Lung (tissue), 12 donors: Measurements from ENCODE around the gene NR2F1. TPM values are rescaled to one million over a fixed set of nuclear protein-coding genes. Genes with fewer than 3 reads are reported as not detected.

ENCODE experiments used
- ATAC-seq: fragments of 200-7000 bp; cut with Tn5 transposase; one replicate; pipeline ENCODE4 v1.9.1; 2020; ENCODE audit warnings: moderate number of reproducible peaks; ENCODE audit not compliant: insufficient read depth, low FRiP score
- DNase-seq, 3 donors: peaks; one replicate each; pipeline ENCODE4 v3.0.0-alpha.2; 2013 to 2017
- H3K27ac ChIP-seq, 2 donors: one replicate each; pipeline ENCODE4 v1.5.1; 2013; ENCODE audit warnings: mild to moderate bottlenecking in 2 of 2, moderate library complexity in 2 of 2, control low read depth in 1 of 2, inconsistent platforms in 1 of 2, low read depth in 1 of 2, low read length in 1 of 2
- H3K27me3 ChIP-seq, 3 donors: one replicate each; pipeline ENCODE4 v1.5.1; 2013; ENCODE audit warnings: low read length in 2 of 3; ENCODE audit not compliant: control insufficient read depth in 3 of 3, insufficient read depth in 3 of 3
- H3K36me3 ChIP-seq, 4 donors: one replicate each; pipeline ENCODE4 v1.5.1; 2013; ENCODE audit warnings: low read length in 4 of 4, mild to moderate bottlenecking in 1 of 4, moderate library complexity in 1 of 4; ENCODE audit not compliant: control insufficient read depth in 4 of 4, insufficient read depth in 4 of 4
- H3K4me1 ChIP-seq, 5 donors: one replicate each; pipeline ENCODE4 v1.5.1; 2013; ENCODE audit warnings: low read length in 5 of 5, mild to moderate bottlenecking in 2 of 5, moderate library complexity in 1 of 5; ENCODE audit not compliant: control insufficient read depth in 5 of 5, insufficient read depth in 5 of 5
- H3K4me3 ChIP-seq: one replicate; pipeline ENCODE4 v1.5.1; 2013; ENCODE audit warnings: mild to moderate bottlenecking, control low read depth, moderate library complexity
- H3K9ac ChIP-seq, 2 donors: one replicate each; pipeline ENCODE4 v1.5.1; 2013; ENCODE audit warnings: low read length in 2 of 2, control low read depth in 1 of 2; ENCODE audit not compliant: insufficient read depth in 1 of 2
- H3K9me3 ChIP-seq, 4 donors: one replicate each; pipeline ENCODE4 v1.5.1; 2013; ENCODE audit warnings: low read length in 3 of 4, mild to moderate bottlenecking in 1 of 4, moderate library complexity in 1 of 4; ENCODE audit not compliant: control insufficient read depth in 4 of 4, insufficient read depth in 3 of 4
- WGBS, 2 donors: extraction: QIAGEN DNeasy Blood & Tissue Kit; methylation state at CpG; one replicate each; pipeline ENCODE4 v1.1.7; 2013; 5-methylcytosine and 5-hydroxymethylcytosine counted together
- polyA plus RNA-seq, 2 donors: library from polyadenylated mRNA; stranded (reverse); fragments of 200-250 nt; gene quantifications; one replicate each; pipeline ENCODE4 v1.2.1, GENCODE V29; 2013
- total RNA-seq, 2 donors: library from RNA; depleted of rRNA in 1 of 2; stranded (reverse); fragments of >200 nt in 1 of 2; gene quantifications; one replicate each; pipeline ENCODE4 v1.2.1, GENCODE V29; 2014 to 2021
- TF ChIP-seq, protein P1 (sequence below): IDR thresholded peaks from 2 replicates; pipeline ENCODE4 v1.5.1; 2012; ENCODE audit warnings: mild to moderate bottlenecking; ENCODE audit errors: control extremely low read depth, extremely low read depth
- donor health status: control.
- donor health status: control.
- donor health status: Bipolar disorder and iron deficiency.
- donor health status: healthy.
- donor health status: DM: yes; HTN: yes; CAD: no.

NR2F1 gene
- total and polyA plus RNA-seq, 4 donors, result 15.2 to 104 (median 58.3) TPM

GRCh38 chr5:93572101-93572607, 10.9 kb upstream of the NR2F1 start:
- 9 to 20% methylated on average over 36 to 40 of the region's 40 CpGs for WGBS, 2 donors

DNA sequence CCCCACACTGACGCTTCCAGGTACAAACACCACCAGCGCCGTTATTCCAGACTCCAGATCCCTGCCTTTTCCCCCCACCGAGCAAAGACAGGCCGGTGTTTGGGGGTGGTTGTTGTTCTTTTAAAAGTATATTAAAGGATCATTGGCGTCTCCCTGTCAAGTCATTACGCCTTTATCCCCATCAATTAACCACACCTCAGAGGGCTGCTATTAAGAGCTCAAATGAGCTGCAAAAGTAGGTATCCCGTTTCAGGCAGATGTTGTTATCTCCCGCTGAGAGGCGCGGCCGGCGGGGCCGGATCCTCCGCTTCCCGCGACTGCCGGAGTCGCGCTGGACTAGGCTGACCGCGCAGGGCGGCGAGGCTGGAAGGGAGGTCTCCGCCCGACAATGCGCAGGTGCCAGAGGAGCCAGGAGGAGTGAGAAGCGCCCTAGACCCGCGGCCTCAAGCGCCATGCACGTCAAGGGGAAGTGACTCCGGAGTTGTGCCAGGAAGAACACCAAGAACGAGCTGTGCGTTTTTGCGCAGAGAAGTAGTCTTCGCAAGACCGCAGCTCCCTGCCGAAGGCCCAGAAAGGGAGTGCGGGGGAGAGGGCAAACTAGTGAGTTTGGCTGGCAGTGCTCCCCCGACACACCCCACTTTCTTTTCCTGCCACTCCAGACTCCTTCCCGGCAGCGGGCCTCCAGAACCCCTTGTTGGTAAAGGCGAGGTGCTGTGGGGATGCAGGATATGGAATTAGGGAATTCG, 10.2 kb upstream of the NR2F1 start:
- Histone ChIP-seq H3K4me1 (peaks cover 0 to 83% (median 15%) of the 10 kb centered on the region in 5 donors), H3K9me3 (peaks cover 0 to 9% (median 0%) of the 10 kb centered on the region in 4 donors), H3K27me3 (peaks cover 0 to 78% (median 0%) of the 10 kb centered on the region in 3 donors), H3K36me3 (peaks cover 0 to 9% (median 3%) of the 10 kb centered on the region in 4 donors), H3K9ac (peak overlapping the region in 1 of 2 donors; percentile 69), H3K4me3 (no peak overlapping the region), H3K27ac (no peak overlapping the region)
- DNase-seq (peak; percentile 58 to 66 (median 60)), ATAC-seq (no peak)
- TF ChIP-seq, protein P1, sequence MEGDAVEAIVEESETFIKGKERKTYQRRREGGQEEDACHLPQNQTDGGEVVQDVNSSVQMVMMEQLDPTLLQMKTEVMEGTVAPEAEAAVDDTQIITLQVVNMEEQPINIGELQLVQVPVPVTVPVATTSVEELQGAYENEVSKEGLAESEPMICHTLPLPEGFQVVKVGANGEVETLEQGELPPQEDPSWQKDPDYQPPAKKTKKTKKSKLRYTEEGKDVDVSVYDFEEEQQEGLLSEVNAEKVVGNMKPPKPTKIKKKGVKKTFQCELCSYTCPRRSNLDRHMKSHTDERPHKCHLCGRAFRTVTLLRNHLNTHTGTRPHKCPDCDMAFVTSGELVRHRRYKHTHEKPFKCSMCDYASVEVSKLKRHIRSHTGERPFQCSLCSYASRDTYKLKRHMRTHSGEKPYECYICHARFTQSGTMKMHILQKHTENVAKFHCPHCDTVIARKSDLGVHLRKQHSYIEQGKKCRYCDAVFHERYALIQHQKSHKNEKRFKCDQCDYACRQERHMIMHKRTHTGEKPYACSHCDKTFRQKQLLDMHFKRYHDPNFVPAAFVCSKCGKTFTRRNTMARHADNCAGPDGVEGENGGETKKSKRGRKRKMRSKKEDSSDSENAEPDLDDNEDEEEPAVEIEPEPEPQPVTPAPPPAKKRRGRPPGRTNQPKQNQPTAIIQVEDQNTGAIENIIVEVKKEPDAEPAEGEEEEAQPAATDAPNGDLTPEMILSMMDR, result no peak
- WGBS, 2 donors, result 5 to 14% methylated on average over 45 of the region's 45 CpGs

More at GRCh38 chr5:93572101-93572607, 10.9 kb upstream of the NR2F1 start:
- peak in 1 of 3 donors; percentile 25 for DNase-seq
- H3K9ac ChIP-seq, result peak overlapping the region in 1 of 2 donors; percentile 56
- H3K4me3 ChIP-seq, result no peak overlapping the region
- H3K36me3 ChIP-seq, result peaks cover 0 to 9% (median 3%) of the 10 kb centered on the region in 4 donors
- H3K4me1 ChIP-seq, result peaks cover 0 to 83% (median 15%) of the 10 kb centered on the region in 5 donors
- ATAC-seq, result no peak
- TF ChIP-seq, protein P1, result no peak
- H3K27me3 ChIP-seq, result peaks cover 0 to 73% (median 0%) of the 10 kb centered on the region in 3 donors
- H3K9me3 ChIP-seq, result peaks cover 0 to 9% (median 0%) of the 10 kb centered on the region in 4 donors
- peak overlapping the region in 1 of 2 donors; percentile 10 for H3K27ac ChIP-seq

- H3K27me3 ChIP-seq, result peaks cover 0 to 83% (median 0%) of the 10 kb centered on the region in 3 donors
- peak overlapping the region in 1 of 2 donors; percentile 5 for H3K27ac ChIP-seq
- no peak overlapping the region for H3K4me3 ChIP-seq
Observed at GRCh38 chr5:93573354-93574351, 9.4 kb upstream of the NR2F1 start.

More at GRCh38 chr5:93573354-93574351, 9.4 kb upstream of the NR2F1 start:
- TF ChIP-seq, protein P1, result no peak
- DNase-seq (peak; percentile 21 to 56 (median 53)), ATAC-seq (no peak)
- peaks cover 0 to 9% (median 3%) of the 10 kb centered on the region in 4 donors for H3K36me3 ChIP-seq
- peaks cover 0 to 87% (median 15%) of the 10 kb centered on the region in 5 donors for H3K4me1 ChIP-seq
- H3K9me3 ChIP-seq, result peaks cover 0 to 9% (median 0%) of the 10 kb centered on the region in 4 donors
- WGBS, 2 donors, result 18 to 29% methylated on average over 32 of the region's 32 CpGs
- H3K9ac ChIP-seq, result peak overlapping the region in 1 of 2 donors; percentile 69
